GM19239 (cell line): Measurements from ENCODE around the gene VENTX.

Experiments used
- DNase-seq: peaks from one replicate; pipeline ENCODE4 v3.0.0; 2011; ENCODE audit warnings: low spot score; ENCODE audit not compliant: insufficient read length
- FAIRE-seq: peaks from 2 replicates; lab custom pipeline; 2011; peaks lifted over from hg19 to GRCh38; lab: Jason Lieb, UNC

The VENTX gene

GRCh38 chr10:133237588-133238465 is at the start of gene VENTX:
VENTX (plus strand) TSS chr10:133237855; CDS start chr10:133237915, 60 bp downstream.
- FAIRE-seq (no peak), DNase-seq (no peak)

- DNase-seq (no peak), FAIRE-seq (no peak)
These were observed 49.6 kb upstream of the VENTX start for GRCh38 chr10:133187906-133188681.

- DNase-seq (no peak), FAIRE-seq (no peak)
These were observed 48.4 kb upstream of the VENTX start for GRCh38 chr10:133189256-133189655.

GRCh38 chr10:133189726-133190125 is 47.9 kb upstream of the VENTX start:
- FAIRE-seq = no peak
- DNase-seq = no peak

GRCh38 chr10:133190225-133190624 is 47.4 kb upstream of the VENTX start:
- DNase-seq (no peak), FAIRE-seq (no peak)

GRCh38 chr10:133191651-133192050 is 46.0 kb upstream of the VENTX start:
- no peak for FAIRE-seq
- no peak for DNase-seq

GRCh38 chr10:133194151-133194550 is 43.5 kb upstream of the VENTX start:
- DNase-seq (no peak), FAIRE-seq (no peak)

- no peak for DNase-seq
- no peak for FAIRE-seq
These were observed 42.6 kb upstream of the VENTX start for GRCh38 chr10:133195096-133195495.

- DNase-seq = no peak
- no peak for FAIRE-seq
These were observed 42.0 kb upstream of the VENTX start for GRCh38 chr10:133195611-133196010.

GRCh38 chr10:133196221-133196915 is 41.3 kb upstream of the VENTX start:
- FAIRE-seq = no peak
- DNase-seq = no peak

- no peak for DNase-seq
- FAIRE-seq = no peak
These were observed 40.5 kb upstream of the VENTX start for GRCh38 chr10:133196936-133197758.

- FAIRE-seq (no peak), DNase-seq (no peak)
These were observed 39.9 kb upstream of the VENTX start for GRCh38 chr10:133197786-133198185.

- DNase-seq (no peak), FAIRE-seq (no peak)
These were observed 39.4 kb upstream of the VENTX start for GRCh38 chr10:133198206-133198605.

GRCh38 chr10:133198621-133199487 is 38.8 kb upstream of the VENTX start:
- FAIRE-seq = no peak
- no peak for DNase-seq

- FAIRE-seq (no peak), DNase-seq (no peak)
These were observed 38.2 kb upstream of the VENTX start for GRCh38 chr10:133199488-133199885.

GRCh38 chr10:133199992-133200611 is 37.6 kb upstream of the VENTX start:
- no peak for FAIRE-seq
- no peak for DNase-seq

- DNase-seq = no peak
- no peak for FAIRE-seq
These were observed 37.0 kb upstream of the VENTX start for GRCh38 chr10:133200621-133201031.

- no peak for FAIRE-seq
These were observed 36.3 kb upstream of the VENTX start for GRCh38 chr10:133201151-133201947.

More at GRCh38 chr10:133201151-133201947, 36.3 kb upstream of the VENTX start:
- no peak for DNase-seq
